IMR-90 (cell line): ENCODE measurements around the gene PRCP. TPM values are rescaled to one million over a fixed set of nuclear protein-coding genes. Genes with fewer than 3 reads are reported as not detected.

ENCODE experiments used
- ATAC-seq: fragments of 200-7000 bp; cut with Tn5 transposase; 2 replicates; pipeline ENCODE4 v1.9.1; 2020; ENCODE audit warnings: low read depth, mild to moderate bottlenecking, moderate library complexity
- BruUV-seq: library from RNA; stranded (reverse); fragments of 400-500 nt; replicated peaks from 2 replicates; lab custom pipeline; 2021; lab: Mats Ljungman, UMichigan
- CTCF ChIA-PET: fragments of 300-600 bp; formaldehyde crosslinking; extraction: SDS; loops from one replicate; lab custom pipeline; 2021; ENCODE audit warnings: antibody characterized with exemption; lab: Yijun Ruan, JAX
- POLR2A ChIA-PET: fragments of 300-600 bp; sonication (Branson Sonifier 250); formaldehyde crosslinking; loops from one replicate; lab custom pipeline; 2022; ENCODE audit warnings: antibody characterized with exemption; ENCODE audit not compliant: unreplicated experiment; lab: Charles Lee
- DNase-seq: peaks from one replicate; pipeline ENCODE4 v3.0.0; 2013
- H2AFZ ChIP-seq: replicated peaks from 2 replicates; pipeline ENCODE3; 2013; ENCODE audit warnings: low read length, mild to moderate bottlenecking; ENCODE audit not compliant: poor library complexity
- H2AK5ac ChIP-seq: 2 replicates; pipeline ENCODE4 v1.6.1; 2013; ENCODE audit warnings: low read depth, low read length, inconsistent platforms
- H2AK9ac ChIP-seq: replicated peaks from 2 replicates; pipeline ENCODE3; 2013; ENCODE audit warnings: mild to moderate bottlenecking, low read depth, low read length, moderate library complexity; ENCODE audit not compliant: poor library complexity
- H2BK120ac ChIP-seq: 2 replicates; pipeline ENCODE4 v1.6.1; 2013; ENCODE audit warnings: low read depth, low read length, inconsistent platforms
- H2BK15ac ChIP-seq: 3 replicates; pipeline ENCODE4 v1.6.1; 2013; ENCODE audit warnings: low read depth, low read length, inconsistent platforms
- H2BK20ac ChIP-seq: 2 replicates; pipeline ENCODE4 v1.6.1; 2013; ENCODE audit warnings: low read depth, mild to moderate bottlenecking, inconsistent platforms, low read length, moderate library complexity
- H2BK5ac ChIP-seq: 2 replicates; pipeline ENCODE4 v1.6.1; 2013; ENCODE audit warnings: mild to moderate bottlenecking, low read depth, low read length, inconsistent platforms; ENCODE audit not compliant: poor library complexity, severe bottlenecking
- H3K14ac ChIP-seq: replicated peaks from 2 replicates; pipeline ENCODE4 v1.6.1; 2013; ENCODE audit warnings: low read depth, low read length, inconsistent platforms
- H3K18ac ChIP-seq: 2 replicates; pipeline ENCODE4 v1.6.1; 2013; ENCODE audit warnings: low read depth, low read length, control low read depth
- H3K23ac ChIP-seq: 2 replicates; pipeline ENCODE4 v1.6.1; 2013; ENCODE audit warnings: low read depth, low read length, inconsistent platforms
- H3K27ac ChIP-seq: 2 replicates; pipeline ENCODE4 v1.5.1; 2013; ENCODE audit warnings: mild to moderate bottlenecking, control low read depth, low read length; ENCODE audit not compliant: insufficient read depth
- H3K27me3 ChIP-seq: 2 replicates; pipeline ENCODE4 v1.6.1; 2013; ENCODE audit warnings: low read length; ENCODE audit not compliant: control insufficient read depth, insufficient read depth
- H3K36me3 ChIP-seq: 2 replicates; pipeline ENCODE4 v1.6.1; 2013; ENCODE audit warnings: low read length, mixed read lengths; ENCODE audit not compliant: control insufficient read depth, insufficient read depth
- H3K4ac ChIP-seq: 2 replicates; pipeline ENCODE4 v1.6.1; 2013; ENCODE audit warnings: low read depth, low read length, inconsistent platforms
- H3K4me1 ChIP-seq: 2 replicates; pipeline ENCODE4 v1.6.1; 2013; ENCODE audit warnings: low read length, mixed read lengths; ENCODE audit not compliant: control insufficient read depth, insufficient read depth
- H3K4me2 ChIP-seq: 2 replicates; pipeline ENCODE4 v1.6.1; 2013; ENCODE audit warnings: low read depth, mild to moderate bottlenecking, control low read depth, low read length, moderate library complexity
- H3K4me3 ChIP-seq: 2 replicates; pipeline ENCODE4 v1.5.1; 2013; ENCODE audit warnings: low read depth, mild to moderate bottlenecking, control low read depth, low read length, moderate library complexity; ENCODE audit not compliant: insufficient read depth
- H3K56ac ChIP-seq: 2 replicates; pipeline ENCODE4 v1.6.1; 2013; ENCODE audit warnings: low read length, inconsistent platforms; ENCODE audit not compliant: insufficient read depth; ENCODE audit errors: extremely low read depth
- H3K79me1 ChIP-seq, 2 experiments: 2 replicates each; pipeline ENCODE4 v1.6.1; 2013; ENCODE audit warnings: low read length in 2 of 2, inconsistent platforms in 1 of 2, low read depth in 1 of 2
- H3K9ac ChIP-seq: 2 replicates; pipeline ENCODE4 v1.6.1; 2013; ENCODE audit warnings: low read depth, low read length, control low read depth
- H3K9me1 ChIP-seq: 2 replicates; pipeline ENCODE4 v1.6.1; 2013; ENCODE audit warnings: low read length, inconsistent platforms; ENCODE audit not compliant: insufficient read depth
- H3K9me3 ChIP-seq: 2 replicates; pipeline ENCODE4 v1.6.1; 2013; ENCODE audit warnings: low read length; ENCODE audit not compliant: control insufficient read depth, insufficient read depth
- H4K20me1 ChIP-seq: 2 replicates; pipeline ENCODE4 v1.6.1; 2013; ENCODE audit warnings: low read length, inconsistent platforms; ENCODE audit not compliant: insufficient read depth
- H4K5ac ChIP-seq: 2 replicates; pipeline ENCODE4 v1.6.1; 2013; ENCODE audit warnings: mild to moderate bottlenecking, low read depth, low read length, control low read depth
- H4K8ac ChIP-seq, 2 experiments: 2 replicates each; pipeline ENCODE4 v1.6.1; 2013; ENCODE audit warnings: low read depth in 2 of 2, low read length in 2 of 2, control low read depth in 1 of 2, inconsistent platforms in 1 of 2
- H4K91ac ChIP-seq: 2 replicates; pipeline ENCODE4 v1.6.1; 2013; ENCODE audit warnings: low read depth, low read length, inconsistent platforms; ENCODE audit not compliant: insufficient read depth
- BHLHE40 ChIP-seq: fragments of 150-350 bp; IDR thresholded peaks from 2 replicates; pipeline ENCODE4 v1.6.1; 2016; ENCODE audit warnings: mild to moderate bottlenecking, low read depth, low read length
- CEBPB ChIP-seq: IDR thresholded peaks from 2 replicates; pipeline ENCODE4 v1.6.1; 2012; ENCODE audit warnings: low read depth, low read length, improper control_type of control experiment
- CHD1 ChIP-seq: IDR thresholded peaks from 2 replicates; pipeline ENCODE4 v1.6.1; 2012; ENCODE audit warnings: low read depth, low read length, improper control_type of control experiment
- CTCF ChIP-seq: conservative IDR thresholded peaks from 2 replicates; pipeline ENCODE4 v1.5.1; 2012; ENCODE audit warnings: mild to moderate bottlenecking, low read depth, low read length, improper control_type of control experiment
- FOS ChIP-seq: fragments of 150-350 bp; IDR thresholded peaks from 2 replicates; pipeline ENCODE4 v1.6.1; 2016; ENCODE audit warnings: low read depth, low read length
- MAFK ChIP-seq: IDR thresholded peaks from 2 replicates; pipeline ENCODE4 v1.6.1; 2012; ENCODE audit warnings: low read depth, low read length, improper control_type of control experiment
- MAZ ChIP-seq: IDR thresholded peaks from 2 replicates; pipeline ENCODE4 v1.6.1; 2012; ENCODE audit warnings: low read depth, mild to moderate bottlenecking, low read length, improper control_type of control experiment, moderate library complexity, borderline replicate concordance
- NFE2L2 ChIP-seq: fragments of 150-350 bp; IDR thresholded peaks from 2 replicates; pipeline ENCODE4 v1.6.1; 2016; ENCODE audit warnings: low read depth, mild to moderate bottlenecking, low read length
- POLR2A ChIP-seq: IDR thresholded peaks from 2 replicates; pipeline ENCODE4 v1.6.1; 2012; ENCODE audit warnings: mild to moderate bottlenecking, low read depth, low read length
- RAD21 ChIP-seq: IDR thresholded peaks from 2 replicates; pipeline ENCODE4 v1.6.1; 2012; ENCODE audit warnings: low read length, improper control_type of control experiment
- RCOR1 ChIP-seq: IDR thresholded peaks from 2 replicates; pipeline ENCODE4 v1.6.1; 2012; ENCODE audit warnings: mild to moderate bottlenecking, low read length, improper control_type of control experiment; ENCODE audit not compliant: insufficient replicate concordance
- RFX5 ChIP-seq: IDR thresholded peaks from 2 replicates; pipeline ENCODE4 v1.8.0; 2012; ENCODE audit warnings: low read depth, mild to moderate bottlenecking, low read length, moderate library complexity
- SMC3 ChIP-seq: fragments of 150-350 bp; IDR thresholded peaks from 2 replicates; pipeline ENCODE4 v1.6.1; 2016; ENCODE audit warnings: low read depth, mild to moderate bottlenecking, antibody characterized with exemption, low read length, moderate library complexity
- USF2 ChIP-seq: fragments of 150-350 bp; IDR thresholded peaks from 2 replicates; pipeline ENCODE4 v1.6.1; 2017; ENCODE audit warnings: mild to moderate bottlenecking, antibody characterized with exemption, low read length, low read depth
- WGBS, 2 experiments: methylation state at CpG; one replicate each; pipeline versions ENCODE4 v1.1.5 to v1.1.7; 2013; ENCODE audit warnings: missing lambda C conversion rate in 2 of 2; ENCODE audit not compliant: insufficient read length in 1 of 2; ENCODE audit errors: extremely low coverage in 2 of 2; 5-methylcytosine and 5-hydroxymethylcytosine counted together
- dilution Hi-C: fragments of 300-500 bp; cut with HindIII; formaldehyde crosslinking; loops from one replicate; pipeline ENCODE4 v1.14.3; 2018; ENCODE audit warnings: low sequenced_read_pairs; ENCODE audit not compliant: unreplicated experiment
- in situ Hi-C: fragments of 300-500 bp; cut with MboI; formaldehyde crosslinking; loops from 3 replicates; pipeline ENCODE4 v1.14.3; 2019; ENCODE audit warnings: low sequenced_read_pairs, inconsistent platforms, mixed read lengths
- intact Hi-C: fragments of 100-400 bp; cut with micrococcal nuclease; formaldehyde crosslinking; loops from 2 replicates; pipeline ENCODE4 v1.10.0; 2022
- polyA plus RNA-seq, 3 experiments: library from polyadenylated mRNA; depleted of rRNA; stranded (reverse); fragments of >200 nt; gene quantifications; 2 replicates each; pipeline ENCODE4 v1.2.3, GENCODE V29; 2012; ENCODE audit warnings: low replicate concordance in 1 of 3
- total RNA-seq: library from RNA; depleted of rRNA; stranded (reverse); fragments of >200 nt; gene quantifications from 2 replicates; pipeline ENCODE4 v1.2.3, GENCODE V29; 2012

Gene PRCP
- total and polyA plus RNA-seq, 2 of the 4 experiments (the other 2 are of a cell fraction), result 31.7 to 64.9 TPM

- no peak for TF ChIP-seq CEBPB
Observed at GRCh38 chr11:82796998-82797961, 103.0 kb downstream of the PRCP start (continued).

GRCh38 chr11:82794490-82794889 is 105.7 kb downstream of the PRCP start:
- Histone ChIP-seq H3K79me1 (no peaks in the 10 kb centered on the region), H3K4me1 (no peaks in the 10 kb centered on the region), H2BK15ac (no peak overlapping the region), H3K9me3 (no peaks in the 10 kb centered on the region), H2BK120ac (no peak overlapping the region), H3K9me1 (no peaks in the 10 kb centered on the region), H3K23ac (no peak overlapping the region), H2BK20ac (no peak overlapping the region), H2AFZ (no peak overlapping the region), H3K27ac (no peak overlapping the region), H4K20me1 (no peaks in the 10 kb centered on the region), H3K9ac (no peak overlapping the region), H3K27me3 (peaks cover 11% of the 10 kb centered on the region), H3K36me3 (no peaks in the 10 kb centered on the region), H3K14ac (no peak overlapping the region), H2AK9ac (no peak overlapping the region), H4K91ac (no peak overlapping the region), H3K18ac (no peak overlapping the region), H2AK5ac (no peak overlapping the region), H3K4me2 (no peak overlapping the region), H3K56ac (no peak overlapping the region), H4K8ac (no peak overlapping the region), H2BK5ac (no peak overlapping the region), H3K4ac (no peak overlapping the region), H3K4me3 (no peak overlapping the region), H4K5ac (no peak overlapping the region)
- DNase-seq, result no peak
- no TSS peak for BruUV-seq
- ChIA-PET CTCF (interaction anchor here (2.0 to 2.5 kb wide), 2 partner anchors 19 to 73 kb away, joined by 4 to 5 read pairs; no protein-coding TSS in a partner anchor), POLR2A (no interaction called here)
- in situ Hi-C loops, result no loop called here
- dilution Hi-C loops, result no loop called here
- WGBS, 2 experiments, result 80% methylated on average over 1 of the region's 3 CpGs; no CpG with 5 or more reads in 1 of the 2 experiments
- intact Hi-C loops, result no loop called here
- ATAC-seq, result no peak
- TF ChIP-seq BHLHE40, result no peak
- TF ChIP-seq RAD21, result no peak
- TF ChIP-seq FOS, result no peak
- no peak for TF ChIP-seq MAFK
- no peak for TF ChIP-seq SMC3
- no peak for TF ChIP-seq RFX5
- TF ChIP-seq POLR2A, result no peak
- no peak for TF ChIP-seq NFE2L2
- no peak for TF ChIP-seq CTCF
- TF ChIP-seq CHD1, result no peak
- no peak for TF ChIP-seq CEBPB
- TF ChIP-seq USF2, result no peak
- no peak for TF ChIP-seq MAZ
- no peak for TF ChIP-seq RCOR1
